Sigmoid colon (tissue), 7 donors: Measurements from ENCODE around the gene DNAH11. TPM values are rescaled to one million over a fixed set of nuclear protein-coding genes. Genes with fewer than 3 reads are reported as not detected.

ENCODE experiments used
- polyA plus RNA-seq, 3 donors: library from polyadenylated mRNA; stranded (reverse); fragments of 200-250 nt; gene quantifications; one replicate each; pipeline ENCODE4 v1.2.3, GENCODE V29; 2013
- total RNA-seq, 4 donors: library from RNA; depleted of rRNA; stranded (reverse); fragments of >200 nt; gene quantifications; one replicate each; pipeline ENCODE4 v1.1.0, GENCODE V29; 2016
- donor health status: healthy with polysubstance abuse.
- donor health status: Bipolar disorder and iron deficiency.
- donor health status: healthy.

The DNAH11 gene
- total and polyA plus RNA-seq, 7 donors: under 0.01 to 1.2 (median 0.13) TPM; not detected in 2

Other genes with a start within 250 kb of the DNAH11 start
- gene SP4, start 115.0 kb upstream of the DNAH11 start, total RNA-seq: 1 to 10 TPM; 3.9 to 8.7 (median 7.2) TPM
- gene SP4, start 115.0 kb upstream of the DNAH11 start, polyA plus RNA-seq: 1 to 10 TPM in 1 of 3 donors, under 1 TPM in 2; 0.60 to 2.6 (median 0.69) TPM